ENCODE results near the gene SLC2A13. TPM values are rescaled to one million over a fixed set of nuclear protein-coding genes. Genes with fewer than 3 reads are reported as not detected.
"Not testable (repeated sequence)": the region's sequence is repeated elsewhere in the genome, so short reads cannot be mapped to it uniquely, and the experiment has no call there.

SLC2A13 gene
- total RNA-seq, 4 donors from 2014 or later = 20.5 to 35.1 (median 21.9) TPM

DNA sequence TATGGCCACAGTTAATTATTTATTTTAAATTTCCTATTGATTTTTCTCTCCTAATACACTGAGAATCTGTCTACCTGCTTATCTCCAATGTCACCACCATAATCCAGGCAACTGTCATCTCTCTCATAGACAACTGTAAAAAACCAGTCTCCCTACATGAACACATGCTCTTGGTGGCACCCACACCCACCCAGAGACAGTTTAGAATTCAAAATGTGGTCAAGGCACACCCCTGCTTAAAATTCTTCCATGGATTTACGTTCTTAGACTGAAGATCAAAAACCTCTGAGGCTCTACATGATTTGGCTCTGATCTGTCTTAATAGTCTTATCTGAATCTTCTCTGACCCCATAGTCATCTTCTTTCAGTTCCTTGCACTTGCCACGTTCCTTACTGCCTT is 245.2 kb downstream of the SLC2A13 start:
- Histone ChIP-seq H3K27ac (no peak overlapping the region), H3K36me3 (peaks cover 0 to 17% (median 0%) of the 10 kb centered on the region in 3 donors), H3K4me1 (no peaks in the 10 kb centered on the region), H3K4me3 (no peak overlapping the region), H3K27me3 (peaks cover 0 to 2% of the 10 kb centered on the region in 2 donors), H3K9me3 (no peaks in the 10 kb centered on the region)
- 86 to 91% methylated on average over 2 of the region's 2 CpGs for WGBS, 2 donors
- no peak for DNase-seq (ENCODE audit: low spot score in 2 of 2)
- TF ChIP-seq EP300 (IDR thresholded peaks at IDR 0.05) (no peak), POLR2A (IDR thresholded peaks at IDR 0.05) (no peak)
- TF ChIP-seq, protein P1, sequence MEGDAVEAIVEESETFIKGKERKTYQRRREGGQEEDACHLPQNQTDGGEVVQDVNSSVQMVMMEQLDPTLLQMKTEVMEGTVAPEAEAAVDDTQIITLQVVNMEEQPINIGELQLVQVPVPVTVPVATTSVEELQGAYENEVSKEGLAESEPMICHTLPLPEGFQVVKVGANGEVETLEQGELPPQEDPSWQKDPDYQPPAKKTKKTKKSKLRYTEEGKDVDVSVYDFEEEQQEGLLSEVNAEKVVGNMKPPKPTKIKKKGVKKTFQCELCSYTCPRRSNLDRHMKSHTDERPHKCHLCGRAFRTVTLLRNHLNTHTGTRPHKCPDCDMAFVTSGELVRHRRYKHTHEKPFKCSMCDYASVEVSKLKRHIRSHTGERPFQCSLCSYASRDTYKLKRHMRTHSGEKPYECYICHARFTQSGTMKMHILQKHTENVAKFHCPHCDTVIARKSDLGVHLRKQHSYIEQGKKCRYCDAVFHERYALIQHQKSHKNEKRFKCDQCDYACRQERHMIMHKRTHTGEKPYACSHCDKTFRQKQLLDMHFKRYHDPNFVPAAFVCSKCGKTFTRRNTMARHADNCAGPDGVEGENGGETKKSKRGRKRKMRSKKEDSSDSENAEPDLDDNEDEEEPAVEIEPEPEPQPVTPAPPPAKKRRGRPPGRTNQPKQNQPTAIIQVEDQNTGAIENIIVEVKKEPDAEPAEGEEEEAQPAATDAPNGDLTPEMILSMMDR (IDR thresholded peaks at IDR 0.05) = no peak

DNA sequence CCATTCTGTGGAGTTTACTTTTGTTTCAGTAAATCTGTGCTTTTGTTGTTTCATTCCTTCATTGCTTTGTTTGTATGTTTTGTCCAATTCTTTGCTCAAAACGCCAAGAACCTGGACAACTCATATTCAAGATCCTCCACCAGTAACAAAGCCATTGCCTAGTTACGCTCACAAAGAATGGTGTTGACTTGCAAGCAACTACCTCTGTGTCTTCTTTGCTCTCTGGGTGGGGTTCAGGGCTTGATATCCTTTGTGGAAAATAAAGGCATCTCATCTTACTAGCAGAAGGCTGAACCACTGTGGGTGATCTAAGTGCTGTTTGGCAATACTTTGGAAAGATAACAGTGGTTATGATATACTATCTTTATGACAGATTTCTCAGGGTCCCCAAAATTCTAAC is 252.9 kb downstream of the SLC2A13 start:
- Histone ChIP-seq H3K4me1 (no peaks in the 10 kb centered on the region), H3K4me3 (no peak overlapping the region), H3K36me3 (peaks cover 0 to 6% (median 0%) of the 10 kb centered on the region in 3 donors), H3K27me3 (peaks cover 0 to 2% of the 10 kb centered on the region in 2 donors), H3K9me3 (no peaks in the 10 kb centered on the region), H3K27ac (no peak overlapping the region)
- TF ChIP-seq EP300 (IDR thresholded peaks at IDR 0.05) (no peak), POLR2A (IDR thresholded peaks at IDR 0.05) (no peak)
- TF ChIP-seq, protein P1 (IDR thresholded peaks at IDR 0.05) = no peak
- DNase-seq (ENCODE audit: low spot score in 2 of 2) = no peak
- WGBS, 2 donors = 92 to 97% methylated on average over 2 of the region's 2 CpGs

DNA sequence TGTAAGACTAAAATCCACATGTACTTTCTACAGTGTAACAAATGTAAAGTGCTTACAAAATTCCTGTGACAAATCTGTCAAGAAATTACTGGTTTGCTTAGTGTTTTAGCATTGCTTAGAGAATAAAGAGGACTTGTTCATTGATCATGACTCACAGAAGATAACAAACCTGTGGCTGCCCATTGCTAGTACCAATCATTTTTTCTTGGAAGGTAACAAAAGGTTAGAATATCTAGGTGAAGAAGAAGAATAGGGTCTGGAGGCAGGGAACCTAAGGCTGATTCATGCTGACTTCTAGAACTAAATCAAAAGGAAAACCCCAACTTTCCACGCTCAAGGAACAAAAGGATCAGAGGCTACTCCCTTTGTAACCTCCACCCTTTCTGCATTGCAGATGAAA is 253.5 kb downstream of the SLC2A13 start:
- TF ChIP-seq, protein P1 (IDR thresholded peaks at IDR 0.05) = no peak
- TF ChIP-seq POLR2A (IDR thresholded peaks at IDR 0.05) = no peak
- TF ChIP-seq EP300 (IDR thresholded peaks at IDR 0.05) = no peak
- Histone ChIP-seq H3K27me3 (peaks cover 0 to 2% of the 10 kb centered on the region in 2 donors), H3K27ac (no peak overlapping the region), H3K9me3 (no peaks in the 10 kb centered on the region), H3K36me3 (peaks cover 0 to 6% (median 0%) of the 10 kb centered on the region in 3 donors), H3K4me1 (no peaks in the 10 kb centered on the region), H3K4me3 (no peak overlapping the region)
- no peak for DNase-seq (ENCODE audit: low spot score in 2 of 2)
- 86 to 96% methylated on average over 1 of the region's 1 CpG for WGBS, 2 donors

DNA sequence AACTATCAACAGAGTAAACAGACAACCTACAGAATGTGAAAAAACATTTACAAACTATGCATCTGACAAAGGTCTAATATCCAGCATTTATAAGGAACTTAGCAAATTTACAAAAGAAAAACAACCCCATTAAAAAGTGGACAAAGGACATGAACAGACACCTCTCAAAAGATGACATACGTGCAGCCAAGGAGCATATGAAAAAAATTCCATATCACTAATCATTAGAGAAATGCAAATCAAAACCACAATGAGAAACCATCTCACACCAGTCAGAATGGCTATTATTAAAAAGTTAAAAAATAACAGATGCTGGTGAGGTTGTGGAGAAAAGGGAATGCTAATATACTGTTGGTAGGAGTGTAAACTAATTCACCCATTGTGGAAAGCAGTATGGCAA is 257.7 kb downstream of the SLC2A13 start:
- not testable (repeated sequence) for H3K4me3 ChIP-seq; H3K27me3 ChIP-seq; H3K36me3 ChIP-seq; H3K9me3 ChIP-seq; H3K27ac ChIP-seq; H3K4me1 ChIP-seq; DNase-seq (ENCODE audit: low spot score in 2 of 2)
- 88 to 95% methylated on average over 1 of the region's 1 CpG for WGBS, 2 donors

DNA sequence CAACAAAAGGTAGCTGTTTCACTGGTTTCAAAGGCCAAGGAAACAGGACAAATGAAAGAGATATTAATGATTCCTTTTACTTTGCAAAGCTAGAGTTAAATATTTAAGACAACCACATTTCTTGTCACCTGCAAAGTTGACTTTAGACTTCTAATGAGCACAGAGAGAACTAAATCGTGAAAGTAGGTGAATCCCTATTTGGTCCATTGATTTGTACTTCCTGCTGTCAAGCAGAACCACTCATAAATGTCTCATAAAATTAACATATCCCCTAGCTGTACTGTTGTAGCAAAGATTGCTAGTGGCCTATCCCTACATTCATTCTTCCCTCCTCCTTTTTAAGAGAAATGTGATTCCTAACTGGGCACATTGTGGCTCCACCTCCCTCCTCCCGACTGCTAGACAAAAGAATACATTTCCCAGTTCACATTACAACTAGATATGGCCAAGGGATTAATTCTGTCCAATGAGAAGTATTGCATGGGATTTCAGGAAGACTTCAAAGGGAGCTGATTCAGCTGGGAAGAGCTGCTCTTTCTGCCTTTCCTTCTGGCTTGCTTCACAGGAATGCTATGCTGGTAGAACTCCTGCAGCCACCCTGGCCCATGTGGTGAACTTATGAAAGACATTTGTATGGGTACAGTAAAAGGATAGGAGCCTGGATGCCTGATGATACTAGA is 258.8 kb downstream of the SLC2A13 start:
- DNase-seq (ENCODE audit: low spot score in 2 of 2) = no peak
- H3K4me3 ChIP-seq = no peak overlapping the region
- TF ChIP-seq, protein P1 (IDR thresholded peaks at IDR 0.05) = no peak
- no peak for TF ChIP-seq POLR2A (IDR thresholded peaks at IDR 0.05)
- no peak for TF ChIP-seq EP300 (IDR thresholded peaks at IDR 0.05)
- no peaks in the 10 kb centered on the region for H3K9me3 ChIP-seq
- 53 to 57% methylated on average over 2 of the region's 2 CpGs for whole genome bisulfite sequencing, 2 donors
- no peaks in the 10 kb centered on the region for H3K27me3 ChIP-seq
- no peaks in the 10 kb centered on the region for H3K4me1 ChIP-seq
- H3K36me3 ChIP-seq = no peaks in the 10 kb centered on the region
- no peak overlapping the region for H3K27ac ChIP-seq

All from tibial nerve (tissue), 4 donors.